Measurements from ENCODE around the gene ASB5.

DNA sequence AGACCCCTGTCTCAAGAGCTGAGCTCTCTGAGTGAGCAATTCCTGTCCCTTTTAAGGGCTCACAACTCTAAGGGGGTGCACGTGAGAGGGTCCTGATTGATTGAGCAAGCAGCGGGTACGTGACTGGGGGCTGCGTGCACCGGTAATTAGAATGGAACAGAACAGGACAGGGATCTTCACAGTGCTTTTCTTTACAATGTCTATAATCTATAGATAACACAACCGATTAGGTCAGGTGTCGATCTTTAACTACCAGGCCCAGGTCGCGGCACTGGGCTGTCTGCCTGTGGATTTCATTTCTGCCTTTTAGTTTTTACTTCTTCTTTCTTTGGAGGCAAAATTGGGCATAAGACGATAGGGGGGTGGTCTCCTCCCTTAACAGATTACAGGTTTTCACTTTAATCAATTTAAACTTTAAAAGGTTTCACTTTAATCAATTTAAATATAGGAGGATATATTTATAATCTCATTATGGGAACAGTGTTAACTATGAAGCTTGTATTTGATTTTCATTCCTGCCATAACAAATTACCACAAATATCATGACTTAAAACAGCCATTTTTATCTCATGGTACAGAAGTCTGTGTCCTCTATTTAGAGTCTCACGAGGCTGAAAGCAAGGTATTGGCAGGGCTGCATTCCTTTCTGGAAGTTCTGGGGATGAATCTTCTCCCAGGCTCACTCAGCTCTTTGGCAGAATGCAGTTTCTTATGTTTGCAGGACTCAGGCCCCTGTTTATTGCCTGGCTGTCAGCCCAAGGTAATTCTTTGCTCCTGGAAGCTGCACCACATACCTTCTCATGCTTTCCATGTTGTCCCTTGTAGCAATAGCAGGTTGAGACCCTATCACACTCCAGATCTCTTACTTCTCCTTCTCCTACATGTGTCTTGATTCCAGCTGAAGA is 78.9 kb downstream of the ASB5 start:
- TF ChIP-seq, protein P1, sequence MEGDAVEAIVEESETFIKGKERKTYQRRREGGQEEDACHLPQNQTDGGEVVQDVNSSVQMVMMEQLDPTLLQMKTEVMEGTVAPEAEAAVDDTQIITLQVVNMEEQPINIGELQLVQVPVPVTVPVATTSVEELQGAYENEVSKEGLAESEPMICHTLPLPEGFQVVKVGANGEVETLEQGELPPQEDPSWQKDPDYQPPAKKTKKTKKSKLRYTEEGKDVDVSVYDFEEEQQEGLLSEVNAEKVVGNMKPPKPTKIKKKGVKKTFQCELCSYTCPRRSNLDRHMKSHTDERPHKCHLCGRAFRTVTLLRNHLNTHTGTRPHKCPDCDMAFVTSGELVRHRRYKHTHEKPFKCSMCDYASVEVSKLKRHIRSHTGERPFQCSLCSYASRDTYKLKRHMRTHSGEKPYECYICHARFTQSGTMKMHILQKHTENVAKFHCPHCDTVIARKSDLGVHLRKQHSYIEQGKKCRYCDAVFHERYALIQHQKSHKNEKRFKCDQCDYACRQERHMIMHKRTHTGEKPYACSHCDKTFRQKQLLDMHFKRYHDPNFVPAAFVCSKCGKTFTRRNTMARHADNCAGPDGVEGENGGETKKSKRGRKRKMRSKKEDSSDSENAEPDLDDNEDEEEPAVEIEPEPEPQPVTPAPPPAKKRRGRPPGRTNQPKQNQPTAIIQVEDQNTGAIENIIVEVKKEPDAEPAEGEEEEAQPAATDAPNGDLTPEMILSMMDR (conservative IDR thresholded peaks at IDR 0.05 in 1 of 2, IDR thresholded peaks at IDR 0.05 in 1 of 2; ENCODE audit: extremely low read depth in 1 of 2, insufficient read depth in 1 of 2, low read depth in 1 of 2, low read length in 2 of 2): no peak
- no peak for TF ChIP-seq EZH2 (IDR thresholded peaks at IDR 0.05; ENCODE audit: borderline replicate concordance, low read length)

Measured in mammary epithelial cell (primary cell).